DND-41 (cell line): ENCODE results near the gene DTYMK.

Experiments
- ATAC-seq: fragments of 200-7000 bp; cut with Tn5 transposase; 3 replicates; pipeline ENCODE4 v1.9.1; 2021; ENCODE audit warnings: low read depth; ENCODE audit not compliant: insufficient read depth
- DNase-seq: peaks from one replicate; pipeline ENCODE4 v3.0.0-alpha.2; 2020
- H2AFZ ChIP-seq: 2 replicates; pipeline ENCODE4 v1.6.0; 2012; ENCODE audit warnings: low read depth, low read length
- H3K27ac ChIP-seq: 2 replicates; pipeline ENCODE4 v1.5.1; 2012; ENCODE audit warnings: low read length, inconsistent platforms
- H3K27me3 ChIP-seq: fragments of 200-600 bp; sonication (generic); 2 replicates; pipeline ENCODE4 v1.6.0; 2012; ENCODE audit warnings: low read length, mild to moderate bottlenecking, inconsistent platforms; ENCODE audit not compliant: insufficient read depth, poor library complexity
- H3K36me3 ChIP-seq: 2 replicates; pipeline ENCODE4 v1.5.1; 2012; ENCODE audit warnings: low read length, inconsistent platforms; ENCODE audit not compliant: insufficient read depth
- H3K4me1 ChIP-seq: 2 replicates; pipeline ENCODE4 v1.5.1; 2012; ENCODE audit warnings: mild to moderate bottlenecking, low read length; ENCODE audit not compliant: insufficient read depth
- H3K4me2 ChIP-seq: 2 replicates; pipeline ENCODE4 v1.6.0; 2012; ENCODE audit warnings: mild to moderate bottlenecking, moderate library complexity, low read length, inconsistent platforms; ENCODE audit not compliant: insufficient read depth
- H3K4me3 ChIP-seq, 2 experiments: fragments of 200-600 bp in 1 of 2; shearing (Covaris generic) in 1 of 2; 2 replicates each; pipeline ENCODE4 v1.5.1; 2012 to 2016; ENCODE audit warnings: inconsistent platforms in 2 of 2, low read length in 2 of 2, mild to moderate bottlenecking in 2 of 2, low read depth in 1 of 2, moderate library complexity in 1 of 2
- H3K79me2 ChIP-seq: 2 replicates; pipeline ENCODE4 v1.6.0; 2012; ENCODE audit warnings: low read length, inconsistent platforms; ENCODE audit not compliant: insufficient read depth
- H3K9ac ChIP-seq: 2 replicates; pipeline ENCODE4 v1.6.0; 2012; ENCODE audit warnings: low read depth, mild to moderate bottlenecking, inconsistent platforms, low read length, moderate library complexity
- H3K9me3 ChIP-seq: 2 replicates; pipeline ENCODE4 v1.5.1; 2012; ENCODE audit warnings: low read length, moderate library complexity, mild to moderate bottlenecking, inconsistent platforms; ENCODE audit not compliant: insufficient read depth, severe bottlenecking
- H4K20me1 ChIP-seq: 2 replicates; pipeline ENCODE4 v1.6.0; 2012; ENCODE audit warnings: low read length; ENCODE audit not compliant: insufficient read depth
- EZH2 ChIP-seq: IDR thresholded peaks from 3 replicates; pipeline ENCODE4 v1.6.1; 2012; ENCODE audit warnings: borderline replicate concordance, low read depth, mild to moderate bottlenecking, moderate library complexity, low read length, inconsistent platforms; ENCODE audit not compliant: severe bottlenecking
- TF ChIP-seq, protein P1 (sequence below): IDR thresholded peaks from 2 replicates; pipeline ENCODE4 v1.5.1; 2012; ENCODE audit warnings: borderline replicate concordance, low read length, moderate library complexity, mild to moderate bottlenecking; ENCODE audit not compliant: poor library complexity, severe bottlenecking; ENCODE audit errors: extremely low read depth

Gene DTYMK

DNA sequence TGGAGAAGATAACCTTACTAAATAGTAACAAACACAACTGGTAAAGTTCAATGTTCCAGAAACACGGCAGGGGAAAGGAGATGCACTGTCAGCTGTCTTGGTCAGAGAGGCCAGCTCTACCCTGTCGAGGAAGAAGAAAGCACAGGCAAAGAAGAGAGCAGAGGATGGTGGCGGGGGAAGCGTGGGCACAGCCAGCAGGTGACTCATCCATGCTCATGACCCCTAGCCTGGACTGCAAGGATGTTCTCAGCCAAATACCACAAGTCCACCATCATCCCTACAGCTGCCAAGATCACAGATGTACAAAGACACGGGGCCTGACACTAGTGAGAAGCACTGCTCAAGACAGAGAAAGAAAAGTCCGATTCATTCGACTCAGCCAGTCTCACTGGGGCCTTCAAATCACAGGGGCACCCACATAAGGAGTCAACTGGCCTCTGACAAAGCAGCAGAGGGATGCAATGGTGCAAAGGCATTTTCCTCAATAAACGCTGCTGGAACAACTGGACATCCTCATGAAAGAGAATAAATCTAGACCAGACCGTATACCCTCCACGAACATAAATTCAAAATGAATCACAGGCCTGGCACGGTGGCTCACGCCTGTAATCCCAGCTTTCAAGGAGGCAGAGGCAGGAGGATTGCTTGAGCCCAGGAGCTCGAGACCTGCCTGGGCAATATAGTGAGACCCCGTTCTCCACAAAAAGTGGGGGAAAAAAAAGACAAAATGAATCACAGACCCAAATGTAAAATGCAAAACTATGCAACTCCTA is 5.6 kb downstream of the DTYMK start:
- Histone ChIP-seq H3K4me2 (no peak overlapping the region), H3K27ac (no peak overlapping the region)

DNA sequence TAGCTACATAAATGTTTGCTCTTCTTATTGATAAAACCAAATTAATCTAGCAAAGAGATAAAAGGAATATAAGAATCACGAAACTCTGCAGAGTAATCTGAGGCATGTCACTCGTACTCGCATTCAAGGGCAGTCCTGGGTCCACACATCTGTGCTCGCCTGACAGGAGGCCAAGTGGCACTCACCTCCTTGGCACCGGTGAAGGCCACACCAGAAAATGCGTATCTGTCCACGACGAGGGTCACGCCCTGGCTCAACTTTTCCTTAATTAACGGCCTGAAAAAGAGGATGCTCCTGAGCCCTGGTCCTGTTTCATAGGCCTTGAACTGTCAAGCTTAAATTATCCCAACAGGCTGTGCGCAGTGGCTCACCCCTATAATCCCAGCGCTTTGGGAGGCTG is 6.6 kb downstream of the DTYMK start:
- peaks cover 35% of the 10 kb centered on the region for H4K20me1 ChIP-seq
- no peak for TF ChIP-seq EZH2
- TF ChIP-seq, protein P1, sequence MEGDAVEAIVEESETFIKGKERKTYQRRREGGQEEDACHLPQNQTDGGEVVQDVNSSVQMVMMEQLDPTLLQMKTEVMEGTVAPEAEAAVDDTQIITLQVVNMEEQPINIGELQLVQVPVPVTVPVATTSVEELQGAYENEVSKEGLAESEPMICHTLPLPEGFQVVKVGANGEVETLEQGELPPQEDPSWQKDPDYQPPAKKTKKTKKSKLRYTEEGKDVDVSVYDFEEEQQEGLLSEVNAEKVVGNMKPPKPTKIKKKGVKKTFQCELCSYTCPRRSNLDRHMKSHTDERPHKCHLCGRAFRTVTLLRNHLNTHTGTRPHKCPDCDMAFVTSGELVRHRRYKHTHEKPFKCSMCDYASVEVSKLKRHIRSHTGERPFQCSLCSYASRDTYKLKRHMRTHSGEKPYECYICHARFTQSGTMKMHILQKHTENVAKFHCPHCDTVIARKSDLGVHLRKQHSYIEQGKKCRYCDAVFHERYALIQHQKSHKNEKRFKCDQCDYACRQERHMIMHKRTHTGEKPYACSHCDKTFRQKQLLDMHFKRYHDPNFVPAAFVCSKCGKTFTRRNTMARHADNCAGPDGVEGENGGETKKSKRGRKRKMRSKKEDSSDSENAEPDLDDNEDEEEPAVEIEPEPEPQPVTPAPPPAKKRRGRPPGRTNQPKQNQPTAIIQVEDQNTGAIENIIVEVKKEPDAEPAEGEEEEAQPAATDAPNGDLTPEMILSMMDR = no peak
- H3K36me3 ChIP-seq = peaks cover 97% of the 10 kb centered on the region
- H3K27ac ChIP-seq = no peak overlapping the region
- H3K4me3 ChIP-seq = no peak overlapping the region
- H3K9ac ChIP-seq = no peak overlapping the region
- ATAC-seq (no peak), DNase-seq (no peak)
- no peak overlapping the region for H3K4me2 ChIP-seq
- no peaks in the 10 kb centered on the region for H3K27me3 ChIP-seq
- H3K79me2 ChIP-seq = peaks cover 54% of the 10 kb centered on the region
- no peak overlapping the region for H2AFZ ChIP-seq
- H3K4me1 ChIP-seq = peaks cover 10% of the 10 kb centered on the region
- H3K9me3 ChIP-seq = no peaks in the 10 kb centered on the region

More for the DNA sequence above, 5.6 kb downstream of the DTYMK start:
- H3K4me1 ChIP-seq = peaks cover 19% of the 10 kb centered on the region
- peaks cover 33% of the 10 kb centered on the region for H4K20me1 ChIP-seq
- ATAC-seq = no peak
- peaks cover 63% of the 10 kb centered on the region for H3K79me2 ChIP-seq
- H3K9me3 ChIP-seq = no peaks in the 10 kb centered on the region
- TF ChIP-seq EZH2 = no peak
- TF ChIP-seq, protein P1 = no peak
- DNase-seq = no peak
- no peak overlapping the region for H3K9ac ChIP-seq
- H2AFZ ChIP-seq = no peak overlapping the region
- H3K36me3 ChIP-seq = peaks cover 94% of the 10 kb centered on the region
- H3K27me3 ChIP-seq = no peaks in the 10 kb centered on the region
- H3K4me3 ChIP-seq = no peak overlapping the region

DNA sequence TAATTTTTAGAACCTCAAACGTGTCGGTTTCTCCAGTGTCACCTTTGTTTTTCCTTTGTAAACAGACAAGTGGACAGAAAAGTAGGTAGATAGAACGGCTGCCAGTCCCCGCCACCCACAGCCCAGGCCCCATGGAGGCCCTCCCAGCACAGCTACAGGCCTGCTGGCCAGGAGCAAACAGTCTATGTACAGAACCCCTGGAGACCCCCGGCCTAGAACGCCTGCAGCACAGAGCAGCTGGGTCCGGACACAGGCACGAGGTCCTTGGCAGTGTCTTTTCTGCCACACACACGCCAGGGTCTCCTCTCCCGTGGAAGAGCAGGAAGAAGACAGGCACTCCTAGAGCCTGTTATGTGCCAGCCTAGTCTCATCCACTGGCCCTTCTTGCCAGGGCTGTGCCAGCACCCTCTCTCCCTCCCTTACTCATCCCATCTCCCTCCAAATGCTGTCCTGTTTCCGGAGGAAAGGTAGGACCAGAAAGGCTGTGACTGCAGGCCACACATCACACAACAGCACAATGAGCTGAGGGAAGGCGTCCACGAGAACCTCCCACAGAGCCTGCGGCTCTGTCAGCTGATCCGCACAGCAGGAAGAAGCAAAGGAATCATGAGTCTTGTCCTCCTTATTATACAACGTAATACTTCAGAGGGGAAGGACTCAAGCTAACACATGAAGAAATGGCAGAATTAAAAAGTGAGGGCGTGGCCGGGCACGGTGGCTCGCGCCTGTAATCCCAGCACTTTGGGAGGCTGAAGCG is 7.7 kb downstream of the DTYMK start:
- ATAC-seq = no peak
- Histone ChIP-seq H3K9me3 (no peaks in the 10 kb centered on the region), H4K20me1 (peaks cover 37% of the 10 kb centered on the region), H3K4me1 (no peaks in the 10 kb centered on the region; the same call in 1 of the 2 replicates), H3K4me3 (no peak overlapping the region), H3K36me3 (peaks cover 97% of the 10 kb centered on the region), H3K9ac (no peak overlapping the region), H3K27me3 (no peaks in the 10 kb centered on the region), H3K79me2 (peaks cover 43% of the 10 kb centered on the region), H3K27ac (no peak overlapping the region), H3K4me2 (no peak overlapping the region), H2AFZ (no peak overlapping the region)
- DNase-seq = no peak
- TF ChIP-seq EZH2 = no peak
- TF ChIP-seq, protein P1 = no peak
